AG09309 (cell line): ENCODE measurements around the gene HIPK3.
A peak's percentile ranks its signal among the peaks of the same experiment; 100 is the strongest.
"Not testable (repeated sequence)": the region's sequence is repeated elsewhere in the genome, so short reads cannot be mapped to it uniquely, and the experiment has no call there.

Source experiments
- DNase-seq: peaks from one replicate; pipeline ENCODE4 v3.0.0-alpha.2; 2010; ENCODE audit warnings: low read depth
- H3K4me3 ChIP-seq: 2 replicates; pipeline ENCODE4 v1.5.1; 2011; ENCODE audit warnings: mild to moderate bottlenecking, low read depth, low read length, moderate library complexity; ENCODE audit not compliant: control insufficient read depth
- CTCF ChIP-seq: IDR thresholded peaks from 2 replicates; pipeline ENCODE4 v1.5.1; 2011; ENCODE audit warnings: mild to moderate bottlenecking, low read depth, low read length, inconsistent platforms; ENCODE audit not compliant: insufficient read depth, control insufficient read depth; ENCODE audit errors: missing control alignments

HIPK3 gene

DNA sequence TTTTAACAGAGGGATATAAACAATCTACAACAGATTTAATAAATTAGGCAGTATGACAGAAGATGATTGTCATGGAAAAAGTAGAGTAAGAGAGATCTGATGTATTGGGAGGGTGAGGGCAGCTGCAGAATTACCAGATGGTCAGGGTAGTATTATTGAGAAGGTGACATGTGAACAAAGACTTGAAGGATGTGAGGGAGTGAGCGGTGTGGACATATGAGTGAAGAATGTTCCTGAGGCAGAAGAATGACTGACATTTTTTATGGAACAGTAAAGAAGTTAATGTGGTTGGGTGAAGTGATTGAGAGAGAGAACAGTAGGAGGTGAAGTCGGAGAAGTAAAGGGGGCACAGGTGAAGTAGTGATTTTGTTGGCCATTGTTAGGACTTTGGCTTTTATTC is 42.4 kb upstream of the HIPK3 start:
- DNase-seq, result no peak
- no peak for TF ChIP-seq CTCF
- H3K4me3 ChIP-seq, result no peak overlapping the region

DNA sequence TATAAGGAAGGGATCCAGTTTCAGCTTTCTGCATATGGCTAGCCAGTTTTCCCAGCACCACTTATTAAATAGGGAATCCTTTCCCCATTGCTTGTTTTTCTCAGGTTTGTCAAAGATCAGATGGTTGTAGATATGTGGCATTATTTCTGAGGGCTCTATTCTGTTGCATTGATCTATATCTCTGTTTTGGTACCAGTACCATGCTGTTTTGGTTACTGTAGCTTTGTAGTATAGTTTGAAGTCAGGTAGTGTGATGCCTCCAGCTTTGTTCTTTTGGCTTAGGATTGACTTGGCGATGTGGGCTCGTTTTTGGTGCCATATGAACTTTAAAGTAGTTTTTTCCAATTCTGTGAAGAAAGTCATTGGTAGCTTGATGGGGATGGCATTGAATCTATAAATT is 40.5 kb upstream of the HIPK3 start:
- H3K4me3 ChIP-seq, DNase-seq: not testable (repeated sequence)

DNA sequence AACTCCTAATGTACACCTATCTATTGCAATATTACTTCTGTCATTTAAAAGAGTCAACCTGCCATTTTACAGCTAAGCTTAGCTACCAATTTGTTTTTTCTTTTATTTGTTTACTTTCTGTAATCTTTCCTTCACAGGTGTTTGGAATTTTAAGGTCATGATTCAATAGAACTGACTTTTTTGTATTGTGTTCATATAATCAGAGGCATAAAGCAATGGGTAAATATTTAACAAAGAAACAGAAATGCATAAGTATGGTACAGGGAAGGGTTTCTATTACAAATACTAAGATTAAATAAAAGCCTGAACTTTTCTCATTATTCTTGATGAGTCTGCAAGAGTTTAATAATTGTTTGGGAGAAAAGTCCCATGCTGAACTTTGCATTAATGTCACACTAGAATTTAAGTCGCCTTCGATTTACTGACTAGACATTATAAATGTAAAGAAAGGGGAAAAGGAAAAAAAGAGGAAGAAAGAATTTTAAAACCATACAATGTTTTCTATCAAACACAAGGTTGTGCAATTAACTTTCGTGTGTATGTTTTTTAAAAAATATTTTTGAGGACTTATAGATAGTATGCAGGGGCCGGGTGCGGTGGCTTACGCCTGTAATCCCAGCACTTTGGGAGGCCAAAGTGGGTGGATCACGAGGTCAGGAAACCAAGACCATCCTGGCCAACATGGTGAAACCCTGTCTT is 35.0 kb upstream of the HIPK3 start:
- no peak overlapping the region for H3K4me3 ChIP-seq
- no peak for DNase-seq
- no peak for TF ChIP-seq CTCF

GRCh38 chr11:33225371-33225770 is 31.8 kb upstream of the HIPK3 start:
- DNase-seq, result no peak
- no peak overlapping the region for H3K4me3 ChIP-seq
- TF ChIP-seq CTCF, result no peak

GRCh38 chr11:33227578-33228261 is 29.5 kb upstream of the HIPK3 start:
- peak; percentile 23 for DNase-seq
- TF ChIP-seq CTCF, result no peak
- H3K4me3 ChIP-seq, result no peak overlapping the region

- no peak for DNase-seq
- no peak overlapping the region for H3K4me3 ChIP-seq
- TF ChIP-seq CTCF, result no peak
These were observed 22.6 kb upstream of the HIPK3 start for GRCh38 chr11:33234397-33235190.
